DMS53 (cell line): ENCODE data around the gene STUB1.
A peak's percentile ranks its signal among the peaks of the same experiment; 100 is the strongest.

ENCODE experiments used
- DNase-seq: peaks from one replicate; lab custom pipeline; 2025; lab: John Stamatoyannopoulos, UW

The STUB1 gene

GRCh38 chr16:694863-695354, 14.7 kb downstream of the STUB1 start:
- DNase-seq = no peak

- DNase-seq = peak; percentile 95
Observed at GRCh38 chr16:695355-696089, 15.3 kb downstream of the STUB1 start.

- DNase-seq = no peak
Observed at GRCh38 chr16:698911-699671, 18.9 kb downstream of the STUB1 start.

- no peak for DNase-seq
Observed at GRCh38 chr16:700684-701584, 20.7 kb downstream of the STUB1 start.

- DNase-seq = no peak
Observed at GRCh38 chr16:702341-702740, 22.1 kb downstream of the STUB1 start.

- DNase-seq = no peak
Observed at GRCh38 chr16:703406-703805, 23.2 kb downstream of the STUB1 start.

GRCh38 chr16:704047-704446, 23.8 kb downstream of the STUB1 start:
- DNase-seq = no peak

GRCh38 chr16:704552-705380, 24.6 kb downstream of the STUB1 start:
- peak; percentile 72 for DNase-seq

GRCh38 chr16:705431-706188, 25.4 kb downstream of the STUB1 start, which contains the start of gene FBXL16:
TSS of gene FBXL16 (minus strand) at chr16:705801. CDS start at chr16:697405, 8,396 bp downstream.
- DNase-seq = peak; percentile 86

GRCh38 chr16:706189-707061, 26.2 kb downstream of the STUB1 start:
- DNase-seq = peak; percentile 62

GRCh38 chr16:707062-707538, 26.9 kb downstream of the STUB1 start:
- peak; percentile 62 for DNase-seq

GRCh38 chr16:708019-708418, 27.8 kb downstream of the STUB1 start:
- no peak for DNase-seq

GRCh38 chr16:708959-709358, 28.7 kb downstream of the STUB1 start:
- peak; percentile 50 for DNase-seq

GRCh38 chr16:709566-710499, 29.6 kb downstream of the STUB1 start:
- peak; percentile 94 for DNase-seq

- no peak for DNase-seq
Observed at GRCh38 chr16:710500-711075, 30.4 kb downstream of the STUB1 start.

- no peak for DNase-seq
Observed at GRCh38 chr16:711084-711483, 30.9 kb downstream of the STUB1 start.

- peak; percentile 80 for DNase-seq
Observed at GRCh38 chr16:711548-712320, 31.5 kb downstream of the STUB1 start.
